Loucy (cell line): ENCODE results near the gene EPHB3.

Experiments
- EZH2phosphoT487 ChIP-seq: fragments of 200-600 bp; IDR thresholded peaks from 2 replicates; pipeline ENCODE4 v1.6.1; 2018; ENCODE audit warnings: antibody characterized with exemption, mild to moderate bottlenecking, moderate library complexity, borderline replicate concordance
- TF ChIP-seq, protein P1 (sequence below): fragments of 200-600 bp; sonication (generic); conservative IDR thresholded peaks from 2 replicates; pipeline ENCODE4 v1.5.1; 2014; ENCODE audit warnings: mild to moderate bottlenecking, antibody characterized with exemption, low read length

GRCh38 chr3:184551103-184551502 is 10.5 kb upstream of the EPHB3 start:
- TF ChIP-seq, protein P1, sequence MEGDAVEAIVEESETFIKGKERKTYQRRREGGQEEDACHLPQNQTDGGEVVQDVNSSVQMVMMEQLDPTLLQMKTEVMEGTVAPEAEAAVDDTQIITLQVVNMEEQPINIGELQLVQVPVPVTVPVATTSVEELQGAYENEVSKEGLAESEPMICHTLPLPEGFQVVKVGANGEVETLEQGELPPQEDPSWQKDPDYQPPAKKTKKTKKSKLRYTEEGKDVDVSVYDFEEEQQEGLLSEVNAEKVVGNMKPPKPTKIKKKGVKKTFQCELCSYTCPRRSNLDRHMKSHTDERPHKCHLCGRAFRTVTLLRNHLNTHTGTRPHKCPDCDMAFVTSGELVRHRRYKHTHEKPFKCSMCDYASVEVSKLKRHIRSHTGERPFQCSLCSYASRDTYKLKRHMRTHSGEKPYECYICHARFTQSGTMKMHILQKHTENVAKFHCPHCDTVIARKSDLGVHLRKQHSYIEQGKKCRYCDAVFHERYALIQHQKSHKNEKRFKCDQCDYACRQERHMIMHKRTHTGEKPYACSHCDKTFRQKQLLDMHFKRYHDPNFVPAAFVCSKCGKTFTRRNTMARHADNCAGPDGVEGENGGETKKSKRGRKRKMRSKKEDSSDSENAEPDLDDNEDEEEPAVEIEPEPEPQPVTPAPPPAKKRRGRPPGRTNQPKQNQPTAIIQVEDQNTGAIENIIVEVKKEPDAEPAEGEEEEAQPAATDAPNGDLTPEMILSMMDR, result 0 out of 2 replicates have a peak, but pooled peaks have one; percentile 3
- no peak for TF ChIP-seq EZH2phosphoT487
